GM12891 (cell line): ENCODE measurements around the gene NFKBIB.

Experiments
- POLR2A ChIP-seq: IDR thresholded peaks from 2 replicates; pipeline ENCODE4 v1.6.1; 2011; ENCODE audit warnings: low read depth, low read length, control low read depth
- POLR2AphosphoS5 ChIP-seq: IDR thresholded peaks from 2 replicates; pipeline ENCODE4 v1.6.1; 2011; ENCODE audit warnings: low read depth, low read length, control low read depth
- POU2F2 ChIP-seq: IDR thresholded peaks from 2 replicates; pipeline ENCODE4 v1.6.1; 2011; ENCODE audit warnings: low read depth, mild to moderate bottlenecking, control low read depth, low read length, moderate library complexity
- TAF1 ChIP-seq: IDR thresholded peaks from 2 replicates; pipeline ENCODE4 v1.6.1; 2011; ENCODE audit warnings: low read depth, low read length, control low read depth

DNA sequence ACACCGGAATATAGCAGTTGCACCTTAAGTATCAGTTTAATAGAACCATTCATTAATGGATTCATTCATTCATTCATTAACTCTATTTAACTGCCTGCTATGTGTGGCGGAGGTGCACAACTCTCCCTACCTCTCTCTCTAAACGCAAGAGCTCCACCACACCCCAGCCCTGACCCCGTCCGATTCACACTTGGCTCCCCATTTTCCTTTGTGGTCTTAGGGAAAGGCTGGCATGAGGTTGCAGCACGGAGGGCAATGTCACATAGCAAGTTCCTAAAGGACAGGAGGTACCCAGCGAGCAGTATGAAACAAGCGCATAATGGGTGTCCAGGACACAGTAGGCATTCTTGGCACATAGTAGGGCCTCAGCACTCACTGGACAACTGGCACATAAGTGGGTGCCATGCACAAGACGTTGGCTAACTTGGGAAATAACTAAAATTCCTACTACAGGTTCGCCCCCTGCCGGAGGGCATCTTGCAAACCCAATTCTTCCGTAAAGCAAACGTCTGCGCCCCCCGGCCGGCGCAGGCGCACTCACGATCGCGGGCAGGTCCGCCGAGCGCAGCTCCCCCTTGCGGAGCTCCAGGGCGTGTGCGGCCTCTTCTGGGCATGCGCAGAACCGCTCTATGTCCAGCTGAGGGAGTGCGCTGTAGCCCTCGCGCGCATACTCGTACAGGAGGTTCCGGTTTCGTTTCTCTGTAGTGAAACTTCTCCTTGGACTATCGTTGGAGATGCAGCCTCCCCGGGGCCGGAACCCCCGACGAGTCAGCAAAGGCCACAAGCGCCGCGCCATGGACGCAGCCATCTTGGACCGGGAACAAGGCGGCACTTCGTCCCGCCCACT lies 30.4 kb downstream of the NFKBIB start, which contains the start of gene SARS2:
- TF ChIP-seq TAF1 (peak; percentile 94), POLR2AphosphoS5 (peak; percentile 90; the same call in 1 of the 2 replicates), POLR2A (no peak; the same call in 1 of the 2 replicates), POU2F2 (no peak; the same call in none of the 2 replicates)
